ENCODE data around the gene HOMER2.
"Not testable (repeated sequence)": the region's sequence is repeated elsewhere in the genome, so short reads cannot be mapped to it uniquely, and the experiment has no call there.

Gene HOMER2

GRCh38 chr15:82923744-82924143, 28.8 kb downstream of the HOMER2 start:
- no peak for DNase-seq

- DNase-seq = no peak
Measured at GRCh38 chr15:82922737-82923136, 29.8 kb downstream of the HOMER2 start.

- no peak for DNase-seq
Measured at GRCh38 chr15:82921939-82922338, 30.6 kb downstream of the HOMER2 start.

GRCh38 chr15:82921242-82921641, 31.3 kb downstream of the HOMER2 start:
- no peak for DNase-seq

- peak; percentile 12 to 47 for DNase-seq
Measured at GRCh38 chr15:82919231-82919886, 33.2 kb downstream of the HOMER2 start.

- no peak for DNase-seq
Measured at GRCh38 chr15:82918607-82919230, 33.8 kb downstream of the HOMER2 start.

GRCh38 chr15:82918162-82918561, 34.4 kb downstream of the HOMER2 start:
- DNase-seq = no peak

- DNase-seq = no peak
Measured at GRCh38 chr15:82917249-82917648, 35.3 kb downstream of the HOMER2 start.

GRCh38 chr15:82916161-82916952, 36.2 kb downstream of the HOMER2 start:
- DNase-seq = no peak

- no peak for DNase-seq
Measured at GRCh38 chr15:82914396-82914795, 38.1 kb downstream of the HOMER2 start.

GRCh38 chr15:82911458-82911857, 41.1 kb downstream of the HOMER2 start:
- DNase-seq = no peak

GRCh38 chr15:82910721-82911120, 41.8 kb downstream of the HOMER2 start:
- no peak for DNase-seq

GRCh38 chr15:82909080-82909815, 43.3 kb downstream of the HOMER2 start:
- DNase-seq = no peak

- no peak for DNase-seq
Measured at GRCh38 chr15:82907350-82907749, 45.2 kb downstream of the HOMER2 start.

GRCh38 chr15:82904574-82904973, 47.9 kb downstream of the HOMER2 start:
- DNase-seq = no peak

GRCh38 chr15:82903511-82903910, 49.0 kb downstream of the HOMER2 start:
- no peak for DNase-seq

- DNase-seq = no peak
Measured at GRCh38 chr15:82901114-82901805, 51.3 kb downstream of the HOMER2 start.

- no peak for DNase-seq
Measured at GRCh38 chr15:82900511-82901060, 51.9 kb downstream of the HOMER2 start.

GRCh38 chr15:82898961-82899360, 53.6 kb downstream of the HOMER2 start:
- DNase-seq = no peak

- no peak for DNase-seq
Measured at GRCh38 chr15:82895983-82896382, 56.5 kb downstream of the HOMER2 start.

GRCh38 chr15:82894971-82895520, 57.5 kb downstream of the HOMER2 start:
- no peak for DNase-seq

GRCh38 chr15:82893473-82893872, 59.0 kb downstream of the HOMER2 start:
- not testable (repeated sequence) for DNase-seq
